HL-60 (cell line): ENCODE results near the gene IMMP2L.

Experiments
- TF ChIP-seq, protein P1 (sequence below): IDR thresholded peaks from 2 replicates; pipeline ENCODE4 v1.6.1; 2012; ENCODE audit warnings: low read depth; ENCODE audit not compliant: insufficient replicate concordance
- TF ChIP-seq, protein P2 (sequence below): IDR thresholded peaks from one replicate; pipeline ENCODE4 v1.5.1; 2011; ENCODE audit warnings: low read length, control low read depth, inconsistent platforms; ENCODE audit not compliant: insufficient read depth

- TF ChIP-seq, protein P1, sequence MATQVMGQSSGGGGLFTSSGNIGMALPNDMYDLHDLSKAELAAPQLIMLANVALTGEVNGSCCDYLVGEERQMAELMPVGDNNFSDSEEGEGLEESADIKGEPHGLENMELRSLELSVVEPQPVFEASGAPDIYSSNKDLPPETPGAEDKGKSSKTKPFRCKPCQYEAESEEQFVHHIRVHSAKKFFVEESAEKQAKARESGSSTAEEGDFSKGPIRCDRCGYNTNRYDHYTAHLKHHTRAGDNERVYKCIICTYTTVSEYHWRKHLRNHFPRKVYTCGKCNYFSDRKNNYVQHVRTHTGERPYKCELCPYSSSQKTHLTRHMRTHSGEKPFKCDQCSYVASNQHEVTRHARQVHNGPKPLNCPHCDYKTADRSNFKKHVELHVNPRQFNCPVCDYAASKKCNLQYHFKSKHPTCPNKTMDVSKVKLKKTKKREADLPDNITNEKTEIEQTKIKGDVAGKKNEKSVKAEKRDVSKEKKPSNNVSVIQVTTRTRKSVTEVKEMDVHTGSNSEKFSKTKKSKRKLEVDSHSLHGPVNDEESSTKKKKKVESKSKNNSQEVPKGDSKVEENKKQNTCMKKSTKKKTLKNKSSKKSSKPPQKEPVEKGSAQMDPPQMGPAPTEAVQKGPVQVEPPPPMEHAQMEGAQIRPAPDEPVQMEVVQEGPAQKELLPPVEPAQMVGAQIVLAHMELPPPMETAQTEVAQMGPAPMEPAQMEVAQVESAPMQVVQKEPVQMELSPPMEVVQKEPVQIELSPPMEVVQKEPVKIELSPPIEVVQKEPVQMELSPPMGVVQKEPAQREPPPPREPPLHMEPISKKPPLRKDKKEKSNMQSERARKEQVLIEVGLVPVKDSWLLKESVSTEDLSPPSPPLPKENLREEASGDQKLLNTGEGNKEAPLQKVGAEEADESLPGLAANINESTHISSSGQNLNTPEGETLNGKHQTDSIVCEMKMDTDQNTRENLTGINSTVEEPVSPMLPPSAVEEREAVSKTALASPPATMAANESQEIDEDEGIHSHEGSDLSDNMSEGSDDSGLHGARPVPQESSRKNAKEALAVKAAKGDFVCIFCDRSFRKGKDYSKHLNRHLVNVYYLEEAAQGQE: no peak
- TF ChIP-seq, protein P2, sequence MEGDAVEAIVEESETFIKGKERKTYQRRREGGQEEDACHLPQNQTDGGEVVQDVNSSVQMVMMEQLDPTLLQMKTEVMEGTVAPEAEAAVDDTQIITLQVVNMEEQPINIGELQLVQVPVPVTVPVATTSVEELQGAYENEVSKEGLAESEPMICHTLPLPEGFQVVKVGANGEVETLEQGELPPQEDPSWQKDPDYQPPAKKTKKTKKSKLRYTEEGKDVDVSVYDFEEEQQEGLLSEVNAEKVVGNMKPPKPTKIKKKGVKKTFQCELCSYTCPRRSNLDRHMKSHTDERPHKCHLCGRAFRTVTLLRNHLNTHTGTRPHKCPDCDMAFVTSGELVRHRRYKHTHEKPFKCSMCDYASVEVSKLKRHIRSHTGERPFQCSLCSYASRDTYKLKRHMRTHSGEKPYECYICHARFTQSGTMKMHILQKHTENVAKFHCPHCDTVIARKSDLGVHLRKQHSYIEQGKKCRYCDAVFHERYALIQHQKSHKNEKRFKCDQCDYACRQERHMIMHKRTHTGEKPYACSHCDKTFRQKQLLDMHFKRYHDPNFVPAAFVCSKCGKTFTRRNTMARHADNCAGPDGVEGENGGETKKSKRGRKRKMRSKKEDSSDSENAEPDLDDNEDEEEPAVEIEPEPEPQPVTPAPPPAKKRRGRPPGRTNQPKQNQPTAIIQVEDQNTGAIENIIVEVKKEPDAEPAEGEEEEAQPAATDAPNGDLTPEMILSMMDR: no peak
Measured at GRCh38 chr7:111004310-111004901, 557.9 kb downstream of the IMMP2L start.
